ENCODE data around the gene SLC8A2.

- TF ChIP-seq CTCF (IDR thresholded peaks at IDR 0.05; ENCODE audit: low read length) (no peak), EZH2 (IDR thresholded peaks at IDR 0.05; ENCODE audit: borderline replicate concordance, low read length) (no peak)
These were observed 17.6 kb upstream of the SLC8A2 start for GRCh38 chr19:47489072-47489914.
